ENCODE measurements around the gene CEACAM21.
"Not testable (repeated sequence)": the region's sequence is repeated elsewhere in the genome, so short reads cannot be mapped to it uniquely, and the experiment has no call there.

CEACAM21 gene

GRCh38 chr19:41551212-41551610 lies 24.8 kb upstream of the CEACAM21 start:
- DNase-seq, result no peak

GRCh38 chr19:41551711-41552110 lies 24.3 kb upstream of the CEACAM21 start:
- no peak for DNase-seq

- DNase-seq, result no peak
Measured at GRCh38 chr19:41552558-41552957, 23.4 kb upstream of the CEACAM21 start.

DNA sequence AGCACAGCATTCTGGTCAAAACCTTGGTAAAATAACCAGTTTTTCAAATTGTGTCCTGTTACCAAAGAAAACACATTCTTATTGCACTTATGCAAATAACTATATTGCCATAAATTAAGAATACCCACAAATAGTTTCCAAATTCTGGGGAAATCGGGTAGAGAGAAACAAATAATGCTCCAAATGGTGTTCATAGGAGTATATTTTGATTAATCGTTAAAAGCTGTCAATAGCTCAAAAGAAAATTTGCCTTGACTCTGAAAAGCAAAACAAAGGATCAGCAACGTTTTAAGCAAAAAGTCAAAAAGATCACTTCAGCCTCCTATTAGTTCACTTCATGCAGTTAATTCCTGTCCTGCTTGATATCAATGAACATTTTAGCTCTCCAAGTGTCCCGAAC lies 22.2 kb upstream of the CEACAM21 start:
- no peak for DNase-seq

DNA sequence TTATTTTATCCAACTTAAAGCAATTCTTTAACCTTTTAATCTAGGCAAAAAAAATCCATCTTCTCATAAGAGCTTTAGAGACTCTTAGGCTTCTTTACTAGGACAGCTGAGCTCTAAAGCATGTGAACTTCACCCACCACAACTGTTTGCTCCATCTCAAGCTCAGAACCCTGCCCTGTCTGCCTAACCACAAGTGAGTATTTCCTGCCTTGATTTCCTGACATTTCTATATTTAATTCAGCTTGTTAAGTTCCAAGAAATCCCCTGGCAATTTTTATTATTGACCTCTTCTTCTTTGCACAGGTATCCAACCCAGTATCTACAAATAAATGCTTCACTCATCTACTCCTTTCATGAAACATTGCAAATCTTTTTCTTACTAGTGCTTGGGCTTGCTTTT lies 21.1 kb upstream of the CEACAM21 start:
- peak; percentile 62 for DNase-seq

- no peak for DNase-seq
Measured at GRCh38 chr19:41555748-41556147, 20.2 kb upstream of the CEACAM21 start.

GRCh38 chr19:41563854-41564514 lies 12.0 kb upstream of the CEACAM21 start:
- DNase-seq, result no peak

DNA sequence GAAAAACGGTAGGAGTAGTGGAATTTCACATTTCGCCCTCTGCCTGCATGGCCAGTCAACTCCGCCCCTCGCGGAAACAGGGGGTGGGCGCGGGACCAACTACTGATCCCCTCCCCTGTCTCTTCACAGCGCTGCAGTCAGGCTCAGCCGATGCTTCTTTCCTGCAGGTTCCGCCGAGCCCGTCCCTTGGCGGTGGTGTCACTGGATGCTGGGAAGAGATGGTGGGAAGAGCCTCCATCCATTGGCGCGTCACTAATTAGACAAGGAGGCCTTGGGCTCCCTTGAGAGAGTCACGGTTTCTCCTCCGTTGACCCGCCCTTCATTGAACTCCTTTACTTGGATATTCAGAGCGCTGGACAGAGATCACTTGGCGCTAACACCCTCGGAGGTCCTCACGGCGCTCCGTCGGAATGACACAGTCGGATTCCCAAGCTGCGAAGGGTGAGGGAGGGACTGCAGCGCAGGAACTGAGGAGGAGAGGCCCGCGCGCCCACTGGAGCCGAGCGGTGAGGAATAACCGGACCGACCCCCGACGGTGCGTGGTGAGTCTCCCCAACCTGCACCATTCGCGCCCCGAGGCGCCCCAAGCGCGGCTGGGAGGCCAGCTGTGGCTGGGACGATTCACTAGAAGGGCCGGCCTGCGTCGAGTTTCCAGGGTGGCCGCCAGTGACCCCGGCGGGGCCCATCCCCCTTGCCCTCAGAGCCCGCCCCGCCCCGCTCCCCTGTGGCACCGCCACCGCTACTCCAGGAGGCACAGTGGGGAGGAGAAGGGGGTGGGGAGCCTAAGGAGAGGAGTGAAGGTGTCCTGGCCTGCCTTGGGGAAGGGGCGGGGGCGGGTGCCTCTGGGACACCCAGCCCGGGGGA lies 11.2 kb upstream of the CEACAM21 start:
- DNase-seq, result no peak

DNA sequence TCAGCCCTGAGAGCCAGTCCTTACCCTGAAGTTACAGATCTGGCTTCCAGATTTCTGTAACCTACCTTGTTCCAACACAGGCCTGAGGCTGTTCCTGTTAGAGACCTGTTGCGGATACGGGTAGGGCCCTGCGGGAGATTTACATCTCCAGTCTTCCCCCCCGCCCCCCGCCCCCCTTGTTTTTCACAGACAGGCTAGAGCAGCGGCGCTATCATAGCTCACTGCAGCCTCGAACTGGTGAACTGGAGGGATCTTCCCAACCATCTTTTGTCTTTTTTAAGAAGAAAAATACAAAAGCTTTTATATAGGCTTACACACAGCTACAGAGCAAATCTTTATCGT lies 10.6 kb upstream of the CEACAM21 start:
- no peak for DNase-seq

GRCh38 chr19:41566001-41566400 lies 10.0 kb upstream of the CEACAM21 start:
- no peak for DNase-seq

- DNase-seq, result no peak
Measured at GRCh38 chr19:41569481-41570150, 6.3 kb upstream of the CEACAM21 start.

GRCh38 chr19:41570179-41570578 lies 5.8 kb upstream of the CEACAM21 start:
- no peak for DNase-seq

DNA sequence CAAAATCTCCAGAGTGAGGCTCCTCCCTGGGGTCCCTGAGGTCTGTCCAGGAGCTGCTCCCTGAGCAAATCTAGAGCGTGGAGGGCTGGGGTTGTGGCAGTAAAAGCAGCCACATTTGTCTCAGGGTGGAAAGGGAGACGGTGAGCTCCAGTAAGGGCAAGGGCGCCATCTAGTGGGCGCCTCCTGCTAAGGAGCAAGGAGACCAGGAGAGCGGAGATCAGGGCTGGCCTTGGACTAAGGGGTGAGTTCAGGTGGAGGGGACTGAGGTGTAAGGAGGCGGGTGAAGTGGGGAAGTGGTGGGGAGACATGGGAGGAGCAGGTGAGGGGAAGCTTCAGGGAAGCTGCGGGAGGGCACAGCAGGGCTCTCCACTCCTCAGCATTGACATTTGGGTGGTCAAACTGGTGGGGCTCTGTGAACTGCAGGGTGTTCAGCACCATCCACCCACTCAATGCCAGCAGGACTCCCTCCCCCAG lies 5.3 kb upstream of the CEACAM21 start:
- peak; percentile 86 for DNase-seq

- DNase-seq, result no peak
Measured at GRCh38 chr19:41577144-41577830, 1.3 kb downstream of the CEACAM21 start.

DNA sequence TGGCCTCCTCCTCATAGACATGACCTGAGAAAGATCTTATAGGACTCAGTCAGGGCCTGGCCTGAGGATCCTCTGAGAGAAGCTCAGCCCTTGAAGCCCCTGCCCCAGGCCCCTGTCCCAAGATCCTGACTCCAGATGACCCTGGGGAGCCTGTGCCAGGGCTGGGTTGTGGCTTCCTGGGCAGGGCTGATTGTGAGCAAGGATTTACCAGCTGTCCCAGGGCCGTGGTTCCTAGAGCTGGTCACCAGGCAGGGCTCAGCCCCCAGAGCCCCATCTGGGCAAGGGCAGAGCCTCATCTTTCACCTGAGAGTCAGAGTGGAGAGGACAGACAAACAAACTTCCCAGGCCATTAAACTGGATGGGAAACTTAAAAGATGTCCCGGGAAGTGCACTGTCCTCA lies 1.9 kb downstream of the CEACAM21 start:
- no peak for DNase-seq

DNA sequence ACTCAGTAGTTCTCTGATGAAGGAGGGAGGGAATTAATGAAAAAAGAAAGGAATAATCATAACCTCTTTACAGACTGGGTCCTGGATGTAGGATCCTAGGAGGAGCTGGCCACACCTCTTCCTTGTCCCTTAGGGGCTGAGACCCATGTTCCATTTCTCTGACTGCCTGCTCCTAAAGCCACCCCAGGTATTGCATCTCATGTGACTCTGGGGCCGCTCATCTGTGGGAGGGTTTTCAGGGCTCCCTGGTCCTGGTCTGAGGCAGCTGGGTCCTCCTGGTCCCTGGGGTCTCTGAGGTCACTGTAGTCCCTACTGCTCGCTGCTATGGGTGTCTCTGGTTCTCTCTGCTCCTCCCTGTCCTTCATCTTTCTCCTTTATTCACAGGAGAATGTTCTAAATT lies 2.9 kb downstream of the CEACAM21 start:
- no peak for DNase-seq

- DNase-seq, result not testable (repeated sequence)
Measured at GRCh38 chr19:41581068-41581467, 5.1 kb downstream of the CEACAM21 start.

GRCh38 chr19:41582577-41583182 lies 6.7 kb downstream of the CEACAM21 start:
- not testable (repeated sequence) for DNase-seq

DNA sequence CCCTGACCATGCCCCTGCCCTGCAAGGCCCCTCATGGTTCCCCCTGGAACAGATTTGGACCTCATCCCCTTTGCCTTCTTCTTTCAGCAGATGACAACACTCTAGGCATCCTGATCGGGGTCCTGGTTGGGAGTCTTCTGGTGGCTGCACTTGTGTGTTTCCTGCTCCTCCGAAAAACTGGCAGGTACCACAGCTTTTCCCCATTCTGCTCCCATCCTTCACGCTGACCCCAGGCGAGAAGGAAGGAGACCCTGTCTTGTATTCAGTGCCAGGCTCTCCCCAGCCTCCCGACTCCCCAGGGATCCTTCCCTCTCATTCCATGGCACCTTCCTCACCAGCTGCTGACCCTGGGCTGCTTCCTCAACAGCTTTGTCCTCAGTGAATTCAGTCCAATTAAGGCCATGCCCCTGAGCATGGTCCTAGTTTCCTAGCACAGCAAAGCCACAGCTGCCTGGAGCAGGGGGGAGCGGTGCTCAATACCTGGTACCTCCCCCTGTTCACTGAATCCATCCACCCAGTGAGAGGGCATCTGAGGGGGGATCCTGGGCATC lies 8.4 kb downstream of the CEACAM21 start:
- DNase-seq, result no peak

DNA sequence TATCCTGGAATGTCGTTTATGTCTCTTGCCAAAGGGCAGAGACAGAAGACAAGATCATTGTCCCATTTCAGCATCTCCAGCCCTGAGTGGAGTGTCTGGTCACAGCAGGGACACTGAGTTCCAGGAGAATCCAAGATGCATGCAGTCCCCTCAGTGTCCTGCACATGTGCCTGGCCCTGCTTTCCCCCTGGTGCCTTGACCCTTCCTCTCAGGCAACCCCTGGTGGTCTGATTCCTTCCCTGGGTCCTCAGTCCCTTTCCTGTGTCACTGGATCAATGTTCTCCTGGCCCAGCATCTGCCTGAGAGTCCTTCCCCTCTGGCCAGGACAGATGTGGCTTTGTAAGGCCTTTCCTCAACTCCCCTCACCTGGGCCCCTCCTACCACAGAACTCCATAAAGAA lies 9.0 kb downstream of the CEACAM21 start:
- no peak for DNase-seq

DNA sequence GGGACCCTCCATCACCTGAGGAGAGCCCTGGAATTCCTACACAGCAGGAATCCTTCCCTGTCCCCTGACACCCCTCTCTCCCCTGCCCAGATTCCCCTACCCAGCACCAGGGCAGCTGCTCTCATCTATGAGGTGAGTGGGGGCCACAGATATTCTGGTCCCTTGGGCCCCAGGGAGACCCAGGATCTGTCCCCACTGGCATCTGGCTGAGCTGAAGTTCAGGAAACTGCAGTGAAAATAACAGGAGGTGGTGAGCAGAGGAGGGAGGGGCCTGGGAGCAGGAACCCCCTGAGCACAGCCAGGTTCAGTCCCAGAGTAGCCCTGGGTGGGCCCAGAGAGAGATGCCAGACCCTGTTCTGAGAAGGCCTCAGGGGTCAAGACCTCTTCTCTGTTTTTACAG lies 10.1 kb downstream of the CEACAM21 start:
- no peak for DNase-seq

DNA sequence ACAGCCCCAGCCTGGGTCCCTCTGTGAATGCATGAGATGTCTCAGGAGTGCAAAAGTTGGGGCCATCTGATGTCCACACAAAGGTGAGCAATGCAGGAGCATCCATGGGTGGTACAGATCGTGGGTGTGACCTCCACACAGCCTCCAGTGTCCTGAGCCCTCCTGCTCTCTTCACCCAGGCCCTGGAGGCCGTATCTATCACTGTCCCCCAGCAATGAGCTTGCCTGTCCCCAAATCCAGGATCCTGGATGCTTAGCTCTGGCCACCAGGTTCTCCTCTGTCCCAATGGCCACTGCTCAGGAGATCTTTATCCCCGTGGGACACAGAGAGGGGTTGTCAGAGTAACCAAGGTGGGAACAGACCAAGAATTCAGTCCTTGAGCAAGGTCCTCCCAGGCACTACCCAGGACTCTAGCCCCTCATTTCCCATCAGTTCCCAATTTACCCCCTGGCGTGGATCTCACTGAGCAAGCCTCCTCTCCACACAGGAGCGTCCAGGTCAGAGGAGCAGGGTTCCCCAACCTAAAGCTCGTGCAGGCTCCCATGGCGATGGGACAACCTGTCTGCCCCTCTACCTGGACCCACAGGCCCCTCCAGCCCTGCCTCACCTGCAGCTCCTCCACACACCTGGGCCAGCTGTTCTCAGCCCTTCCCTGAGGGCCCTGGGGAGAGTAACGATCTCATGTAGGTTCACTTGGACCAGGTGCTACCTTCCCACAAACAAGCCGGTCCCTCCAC lies 11.3 kb downstream of the CEACAM21 start:
- DNase-seq, result no peak

Data from activated CD4-positive, alpha-beta T cell treated with anti-CD3 and anti-CD28 coated beads, Interleukin-2, amount 50 U/mL, for 16 hours (primary cell).